Activated CD8-positive, alpha-beta memory T cell treated with anti-CD3 and anti-CD28 coated beads for 36 hours (primary cell): Measurements from ENCODE around the gene SEC14L1. TPM values are rescaled to one million over a fixed set of nuclear protein-coding genes. Genes with fewer than 3 reads are reported as not detected.

Experiments
- CTCF ChIA-PET: fragments of 350-600 bp; sonication (Branson Sonifier 250); formaldehyde crosslinking; loops from one replicate; lab custom pipeline; 2021; ENCODE audit warnings: antibody characterized with exemption; lab: Charles Lee
- POLR2A ChIA-PET: fragments of 350-600 bp; sonication (Branson Sonifier 250); formaldehyde crosslinking; loops from one replicate; lab custom pipeline; 2021; ENCODE audit warnings: antibody characterized with exemption; lab: Charles Lee
- total RNA-seq, 2 experiments: library from RNA; stranded (reverse); gene quantifications; one replicate each; pipeline ENCODE4 v1.2.3, GENCODE V29; 2021

Gene SEC14L1
- total RNA-seq, 2 experiments from 2014 or later: 66.1 to 73.4 TPM

GRCh38 chr17:77214743-77215142, 74.0 kb downstream of the SEC14L1 start:
- ChIA-PET CTCF (no interaction called here), POLR2A (interaction anchor here (0.5 kb wide), 1 partner anchor 199 kb away, joined by 5 read pairs; no protein-coding TSS in a partner anchor)

GRCh38 chr17:77215281-77215680, 74.5 kb downstream of the SEC14L1 start:
- ChIA-PET POLR2A (no interaction called here), CTCF (no interaction called here)

- POLR2A ChIA-PET: interaction anchor here (0.6 kb wide), 1 partner anchor 108 kb away, joined by 4 read pairs; no protein-coding TSS in a partner anchor
- CTCF ChIA-PET: no interaction called here
Measured at GRCh38 chr17:77216486-77216885, 75.7 kb downstream of the SEC14L1 start.

GRCh38 chr17:77217123-77217522, 76.4 kb downstream of the SEC14L1 start:
- CTCF ChIA-PET: no interaction called here
- POLR2A ChIA-PET: interaction anchor here (0.6 kb wide), 1 partner anchor 108 kb away, joined by 4 read pairs; no protein-coding TSS in a partner anchor

- ChIA-PET CTCF (no interaction called here), POLR2A (no interaction called here)
Measured at GRCh38 chr17:77217566-77217965, 76.8 kb downstream of the SEC14L1 start.

- ChIA-PET CTCF (no interaction called here), POLR2A (no interaction called here)
Measured at GRCh38 chr17:77218902-77219301, 78.1 kb downstream of the SEC14L1 start.

GRCh38 chr17:77222356-77222755, 81.6 kb downstream of the SEC14L1 start:
- ChIA-PET POLR2A (no interaction called here), CTCF (interaction anchor here (0.7 kb wide), 1 partner anchor 395 kb away, joined by 3 read pairs; no protein-coding TSS in a partner anchor)

GRCh38 chr17:77223642-77224420, 83.1 kb downstream of the SEC14L1 start:
- CTCF ChIA-PET: no interaction called here
- POLR2A ChIA-PET: no interaction called here

GRCh38 chr17:77225265-77225664, 84.5 kb downstream of the SEC14L1 start:
- CTCF ChIA-PET: no interaction called here

GRCh38 chr17:77227461-77228240, 86.9 kb downstream of the SEC14L1 start:
- ChIA-PET POLR2A (no interaction called here), CTCF (no interaction called here)

More at GRCh38 chr17:77225265-77225664, 84.5 kb downstream of the SEC14L1 start:
- POLR2A ChIA-PET: no interaction called here

- CTCF ChIA-PET: no interaction called here
- POLR2A ChIA-PET: no interaction called here
Measured at GRCh38 chr17:77228241-77228752, 87.5 kb downstream of the SEC14L1 start.

GRCh38 chr17:77228816-77229215, 88.0 kb downstream of the SEC14L1 start:
- CTCF ChIA-PET: no interaction called here
- POLR2A ChIA-PET: interaction anchor here (0.7 kb wide), 1 partner anchor 104 kb away, joined by 13 read pairs; no protein-coding TSS in a partner anchor

- ChIA-PET CTCF (no interaction called here), POLR2A (interaction anchor here (0.6 to 0.7 kb wide), 2 partner anchors 67 to 105 kb away, joined by 3 to 13 read pairs; no protein-coding TSS in a partner anchor)
Measured at GRCh38 chr17:77229786-77230435, 89.1 kb downstream of the SEC14L1 start.

GRCh38 chr17:77230436-77230830, 89.7 kb downstream of the SEC14L1 start:
- ChIA-PET CTCF (no interaction called here), POLR2A (interaction anchor here (0.6 kb wide), 1 partner anchor 67 kb away, joined by 3 read pairs; no protein-coding TSS in a partner anchor)

- ChIA-PET CTCF (interaction anchor here (0.5 kb wide), 1 partner anchor 32 kb away, joined by 3 read pairs; no protein-coding TSS in a partner anchor), POLR2A (no interaction called here)
Measured at GRCh38 chr17:77231076-77231871, 90.5 kb downstream of the SEC14L1 start.

- ChIA-PET CTCF (no interaction called here), POLR2A (interaction anchor here (1.9 kb wide), 1 partner anchor 93 kb away, joined by 5 read pairs; no protein-coding TSS in a partner anchor)
Measured at GRCh38 chr17:77233127-77233526, 92.4 kb downstream of the SEC14L1 start.

- POLR2A ChIA-PET: interaction anchor here (1.9 kb wide), 1 partner anchor 94 kb away, joined by 5 read pairs; no protein-coding TSS in a partner anchor
- CTCF ChIA-PET: no interaction called here
Measured at GRCh38 chr17:77233635-77234334, 93.0 kb downstream of the SEC14L1 start.

- CTCF ChIA-PET: no interaction called here
- POLR2A ChIA-PET: interaction anchor here (1.9 kb wide), 1 partner anchor 95 kb away, joined by 5 read pairs; no protein-coding TSS in a partner anchor
Measured at GRCh38 chr17:77234695-77235094, 93.9 kb downstream of the SEC14L1 start.
